PC-3 (cell line): ENCODE data around the gene SHISA8.

Experiments used
- CTCF ChIP-seq: fragments of 300-600 bp; sonication (generic); conservative IDR thresholded peaks from 2 replicates; pipeline ENCODE4 v1.5.1; 2017; ENCODE audit warnings: antibody characterized with exemption, low read depth, mild to moderate bottlenecking, low read length
- EZH2 ChIP-seq: fragments of 300-600 bp; sonication (generic); IDR thresholded peaks from one replicate; pipeline ENCODE4 v1.6.1; 2017; ENCODE audit warnings: antibody characterized with exemption, mild to moderate bottlenecking, low read length; ENCODE audit not compliant: unreplicated experiment
- EZH2phosphoT487 ChIP-seq: fragments of 300-600 bp; sonication (generic); IDR thresholded peaks from 2 replicates; pipeline ENCODE4 v1.6.1; 2018; ENCODE audit warnings: mild to moderate bottlenecking, antibody characterized with exemption, low read length, borderline replicate concordance

DNA sequence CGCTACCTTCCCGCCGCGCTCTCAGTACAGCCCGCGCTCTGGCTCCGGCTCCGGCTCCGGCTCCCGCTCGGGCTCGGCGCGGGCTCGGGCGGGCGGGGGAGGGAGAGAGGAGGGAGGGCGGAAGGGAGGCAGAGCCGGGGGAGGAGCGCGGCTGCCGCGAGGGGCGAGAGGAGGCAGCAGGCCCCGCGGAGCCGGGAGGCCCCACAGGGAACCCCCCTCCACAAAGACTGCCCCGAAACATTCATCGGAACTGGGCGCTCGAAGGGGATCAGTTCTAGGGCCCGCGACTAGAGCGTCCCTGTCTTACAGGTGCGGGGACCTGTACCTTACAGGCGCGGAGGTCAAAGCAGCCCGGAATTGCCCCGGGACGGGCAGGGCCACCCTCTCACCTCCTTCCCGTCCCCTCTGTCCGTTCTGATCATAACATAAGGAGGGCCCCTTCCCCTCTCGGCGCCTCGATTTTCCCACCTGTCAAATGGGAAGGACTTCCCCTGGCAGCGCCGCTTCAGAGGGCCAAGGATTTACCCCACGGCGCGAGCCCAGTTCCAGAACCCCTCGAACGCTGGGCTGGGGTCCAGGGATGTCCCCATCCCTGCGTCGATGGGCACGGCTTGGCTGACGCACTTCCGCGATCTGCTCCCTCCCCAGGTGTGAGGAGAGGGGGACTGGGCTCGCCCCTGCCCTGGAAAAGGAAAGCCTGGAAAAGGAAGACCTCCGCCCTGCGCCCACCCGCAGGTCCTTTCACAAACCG is at the start of gene SHISA8:
- TF ChIP-seq EZH2phosphoT487 (no peak), CTCF (no peak), EZH2 (no peak)
